Activated CD8-positive, alpha-beta memory T cell treated with anti-CD3 and anti-CD28 coated beads for 24 hours (primary cell): ENCODE results near the gene CWC15.
A peak's percentile ranks its signal among the peaks of the same experiment; 100 is the strongest.
"Not testable (repeated sequence)": the region's sequence is repeated elsewhere in the genome, so short reads cannot be mapped to it uniquely, and the experiment has no call there.

ENCODE experiments used
- DNase-seq: peaks from one replicate; pipeline ENCODE4 v3.0.0-alpha.2; 2020

CWC15 gene

GRCh38 chr11:94973099-94973968 is at the start of gene CWC15, which contains the start of gene KDM4D:
Gene CWC15, minus strand, starts transcription at chr11:94973556. Its CDS starts 1,371 bp downstream, at chr11:94972185.
Gene KDM4D, plus strand, starts transcription at chr11:94973709. Its CDS starts 23,664 bp downstream, at chr11:94997373.
- DNase-seq = peak; percentile 96

- not testable (repeated sequence) for DNase-seq
These were observed 48.1 kb upstream of the CWC15 start for GRCh38 chr11:95021468-95021867.

GRCh38 chr11:95016139-95016538 is 42.8 kb upstream of the CWC15 start:
- no peak for DNase-seq

GRCh38 chr11:95014184-95014821 is 40.9 kb upstream of the CWC15 start:
- DNase-seq = no peak

- no peak for DNase-seq
These were observed 38.0 kb upstream of the CWC15 start for GRCh38 chr11:95011376-95011775.

- no peak for DNase-seq
These were observed 32.3 kb upstream of the CWC15 start for GRCh38 chr11:95005642-95006041.

- no peak for DNase-seq
These were observed 30.4 kb upstream of the CWC15 start for GRCh38 chr11:95003716-95004115.

GRCh38 chr11:94998285-94998684 is 24.9 kb upstream of the CWC15 start:
- no peak for DNase-seq

- no peak for DNase-seq
These were observed 24.1 kb upstream of the CWC15 start for GRCh38 chr11:94997437-94997836.

GRCh38 chr11:94993400-94993943 is 20.1 kb upstream of the CWC15 start:
- no peak for DNase-seq

- no peak for DNase-seq
These were observed 15.4 kb upstream of the CWC15 start for GRCh38 chr11:94988748-94989147.

GRCh38 chr11:94987378-94987777 is 14.0 kb upstream of the CWC15 start:
- DNase-seq = no peak

- no peak for DNase-seq
These were observed 2.2 kb upstream of the CWC15 start for GRCh38 chr11:94975599-94975998.

- no peak for DNase-seq
These were observed 822 bp upstream of the CWC15 start for GRCh38 chr11:94974178-94974577.

- no peak for DNase-seq
These were observed 657 bp downstream of the CWC15 start for GRCh38 chr11:94972700-94973098.

- no peak for DNase-seq
These were observed 4.9 kb downstream of the CWC15 start for GRCh38 chr11:94968334-94968958.

GRCh38 chr11:94964934-94965333 is 8.4 kb downstream of the CWC15 start:
- DNase-seq = no peak

GRCh38 chr11:94961255-94961654 is 12.1 kb downstream of the CWC15 start:
- DNase-seq = no peak

GRCh38 chr11:94960488-94960887 is 12.9 kb downstream of the CWC15 start:
- DNase-seq = no peak

- DNase-seq = no peak
These were observed 14.2 kb downstream of the CWC15 start for GRCh38 chr11:94959179-94959578.

- DNase-seq = no peak
These were observed 15.1 kb downstream of the CWC15 start for GRCh38 chr11:94958121-94958696.

GRCh38 chr11:94956963-94957362 is 16.4 kb downstream of the CWC15 start:
- DNase-seq = no peak

- DNase-seq = no peak
These were observed 18.6 kb downstream of the CWC15 start for GRCh38 chr11:94954753-94955152.
